GM18505 (cell line): Measurements from ENCODE around the gene MLF1.

Experiments
- ATAC-seq: cut with Tn5 transposase; IDR thresholded peaks from one replicate; pipeline ENCODE4 v1.9.1; 2021; ENCODE audit not compliant: unreplicated experiment
- POLR2A ChIP-seq: IDR thresholded peaks from 4 replicates; pipeline ENCODE4 v1.6.1; 2011; ENCODE audit warnings: borderline replicate concordance; ENCODE audit not compliant: insufficient read depth, insufficient read length; ENCODE audit errors: extremely low read depth

Gene MLF1

GRCh38 chr3:158562674-158563073 lies 8.3 kb upstream of the MLF1 start:
- ATAC-seq, result no peak
- no peak for TF ChIP-seq POLR2A

GRCh38 chr3:158563076-158563475 lies 7.9 kb upstream of the MLF1 start:
- TF ChIP-seq POLR2A, result no peak
- ATAC-seq, result no peak

- no peak for ATAC-seq
- TF ChIP-seq POLR2A, result no peak
These were observed 5.9 kb upstream of the MLF1 start for GRCh38 chr3:158565076-158565475.

- TF ChIP-seq POLR2A, result no peak
These were observed 2.2 kb upstream of the MLF1 start for GRCh38 chr3:158568784-158569183.

GRCh38 chr3:158569794-158570193 lies 1.2 kb upstream of the MLF1 start:
- ATAC-seq, result no peak
- TF ChIP-seq POLR2A, result no peak

More at GRCh38 chr3:158568784-158569183, 2.2 kb upstream of the MLF1 start:
- no peak for ATAC-seq

- no peak for TF ChIP-seq POLR2A
- ATAC-seq, result no peak
These were observed 1.2 kb downstream of the MLF1 start for GRCh38 chr3:158571969-158572765.

- no peak for TF ChIP-seq POLR2A
- no peak for ATAC-seq
These were observed 1.7 kb downstream of the MLF1 start for GRCh38 chr3:158572766-158573060.

GRCh38 chr3:158573714-158574113 lies 2.7 kb downstream of the MLF1 start:
- no peak for ATAC-seq
- TF ChIP-seq POLR2A, result no peak

- ATAC-seq, result no peak
- TF ChIP-seq POLR2A, result no peak
These were observed 3.7 kb downstream of the MLF1 start for GRCh38 chr3:158574646-158575045.

GRCh38 chr3:158590223-158590622 lies 19.2 kb downstream of the MLF1 start:
- TF ChIP-seq POLR2A, result no peak
- ATAC-seq, result no peak

GRCh38 chr3:158600787-158601186 lies 29.8 kb downstream of the MLF1 start:
- TF ChIP-seq POLR2A, result no peak
- no peak for ATAC-seq

GRCh38 chr3:158602227-158602626 lies 31.2 kb downstream of the MLF1 start:
- TF ChIP-seq POLR2A, result no peak
- ATAC-seq, result no peak

GRCh38 chr3:158617982-158618875 lies 47.2 kb downstream of the MLF1 start:
- TF ChIP-seq POLR2A, result no peak
- no peak for ATAC-seq

- no peak for ATAC-seq
- TF ChIP-seq POLR2A, result no peak
These were observed 54.9 kb downstream of the MLF1 start for GRCh38 chr3:158625881-158626280.

- no peak for TF ChIP-seq POLR2A
- no peak for ATAC-seq
These were observed 61.0 kb downstream of the MLF1 start for GRCh38 chr3:158631981-158632380.

GRCh38 chr3:158640646-158641045 lies 69.7 kb downstream of the MLF1 start:
- TF ChIP-seq POLR2A, result no peak

More at GRCh38 chr3:158640646-158641045, 69.7 kb downstream of the MLF1 start:
- no peak for ATAC-seq
